Measurements from ENCODE around the gene ERRFI1. TPM values are rescaled to one million over a fixed set of nuclear protein-coding genes. Genes with fewer than 3 reads are reported as not detected.
"Not testable (repeated sequence)": the region's sequence is repeated elsewhere in the genome, so short reads cannot be mapped to it uniquely, and the experiment has no call there.

ERRFI1 gene
- total RNA-seq, 1 donor from 2014 or later, result 1.4 TPM

- intact Hi-C loops (cut with micrococcal nuclease), result no loop called here
- TF ChIP-seq CTCF (IDR thresholded peaks at IDR 0.05), result no peak
- ChIA-PET POLR2A (no interaction called here), CTCF (no interaction called here)
- DNase-seq (no peak), ATAC-seq (ENCODE audit: low read depth) (no peak)
- no peak overlapping the region for H3K27ac Mint-ChIP-seq
- H3K4me3 Mint-ChIP-seq, result no peak overlapping the region
- no peaks in the 10 kb centered on the region for H3K4me1 Mint-ChIP-seq
- H3K27me3 Mint-ChIP-seq, result peaks cover 10% of the 10 kb centered on the region
- H3K36me3 Mint-ChIP-seq (ENCODE audit: low read depth), result no peaks in the 10 kb centered on the region
- H3K9me3 Mint-ChIP-seq, result no peaks in the 10 kb centered on the region
Observed at GRCh38 chr1:8059161-8059622, 33.1 kb upstream of the ERRFI1 start.

- peaks cover 12% of the 10 kb centered on the region for H3K27me3 Mint-ChIP-seq
Observed at GRCh38 chr1:8057779-8058178, 31.7 kb upstream of the ERRFI1 start.

GRCh38 chr1:8055973-8056372 lies 29.9 kb upstream of the ERRFI1 start:
- Mint-ChIP-seq H3K36me3 (ENCODE audit: low read depth) (no peaks in the 10 kb centered on the region), H3K4me3 (no peak overlapping the region), H3K4me1 (no peaks in the 10 kb centered on the region), H3K9me3 (no peaks in the 10 kb centered on the region), H3K27me3 (peaks cover 16% of the 10 kb centered on the region), H3K27ac (no peak overlapping the region)
- ChIA-PET POLR2A (no interaction called here), CTCF (no interaction called here)
- no peak for TF ChIP-seq CTCF (IDR thresholded peaks at IDR 0.05)
- ATAC-seq (ENCODE audit: low read depth), result no peak
- no peak for DNase-seq
- intact Hi-C loops (cut with micrococcal nuclease), result no loop called here

More at GRCh38 chr1:8057779-8058178, 31.7 kb upstream of the ERRFI1 start:
- CTCF ChIA-PET; H3K36me3 Mint-ChIP-seq (ENCODE audit: low read depth); H3K9me3 Mint-ChIP-seq; DNase-seq; intact Hi-C loops (cut with micrococcal nuclease); H3K27ac Mint-ChIP-seq; H3K4me1 Mint-ChIP-seq; ATAC-seq (ENCODE audit: low read depth); POLR2A ChIA-PET; H3K4me3 Mint-ChIP-seq: not testable (repeated sequence)

GRCh38 chr1:8053878-8054567 lies 27.9 kb upstream of the ERRFI1 start:
- Mint-ChIP-seq H3K27me3 (peaks cover 16% of the 10 kb centered on the region), H3K27ac (no peak overlapping the region), H3K36me3 (ENCODE audit: low read depth) (no peaks in the 10 kb centered on the region), H3K9me3 (no peaks in the 10 kb centered on the region), H3K4me1 (no peaks in the 10 kb centered on the region), H3K4me3 (no peak overlapping the region)
- ATAC-seq (ENCODE audit: low read depth) (no peak), DNase-seq (no peak)
- intact Hi-C loops (cut with micrococcal nuclease), result no loop called here
- ChIA-PET CTCF (no interaction called here), POLR2A (no interaction called here)
- TF ChIP-seq CTCF (IDR thresholded peaks at IDR 0.05), result no peak

- no peak for TF ChIP-seq CTCF (IDR thresholded peaks at IDR 0.05)
- ChIA-PET POLR2A (no interaction called here), CTCF (no interaction called here)
- H3K36me3 Mint-ChIP-seq (ENCODE audit: low read depth), result no peaks in the 10 kb centered on the region
- H3K9me3 Mint-ChIP-seq, result no peaks in the 10 kb centered on the region
- no peak overlapping the region for H3K4me3 Mint-ChIP-seq
- no peak for DNase-seq
- peaks cover 14% of the 10 kb centered on the region for H3K27me3 Mint-ChIP-seq
- H3K27ac Mint-ChIP-seq, result no peak overlapping the region
- no peak for ATAC-seq (ENCODE audit: low read depth)
- intact Hi-C loops (cut with micrococcal nuclease), result no loop called here
- no peaks in the 10 kb centered on the region for H3K4me1 Mint-ChIP-seq
Observed at GRCh38 chr1:8051650-8052049, 25.5 kb upstream of the ERRFI1 start.

- H3K9me3 Mint-ChIP-seq; CTCF ChIA-PET; H3K27ac Mint-ChIP-seq; H3K36me3 Mint-ChIP-seq (ENCODE audit: low read depth); H3K4me1 Mint-ChIP-seq; ATAC-seq (ENCODE audit: low read depth); H3K4me3 Mint-ChIP-seq; intact Hi-C loops (cut with micrococcal nuclease); POLR2A ChIA-PET; DNase-seq: not testable (repeated sequence)
- peaks cover 13% of the 10 kb centered on the region for H3K27me3 Mint-ChIP-seq
Observed at GRCh38 chr1:8049229-8049628, 23.1 kb upstream of the ERRFI1 start.
